ENCODE measurements around the gene SEMA3D. TPM values are rescaled to one million over a fixed set of nuclear protein-coding genes. Genes with fewer than 3 reads are reported as not detected.

The SEMA3D gene
- total and polyA plus RNA-seq, 9 of the 15 experiments (the other 6 are each of a cell fraction or from before 2014, with no cell fraction given): 0.01 to 0.10 (median 0.04) TPM; not detected in 1

DNA sequence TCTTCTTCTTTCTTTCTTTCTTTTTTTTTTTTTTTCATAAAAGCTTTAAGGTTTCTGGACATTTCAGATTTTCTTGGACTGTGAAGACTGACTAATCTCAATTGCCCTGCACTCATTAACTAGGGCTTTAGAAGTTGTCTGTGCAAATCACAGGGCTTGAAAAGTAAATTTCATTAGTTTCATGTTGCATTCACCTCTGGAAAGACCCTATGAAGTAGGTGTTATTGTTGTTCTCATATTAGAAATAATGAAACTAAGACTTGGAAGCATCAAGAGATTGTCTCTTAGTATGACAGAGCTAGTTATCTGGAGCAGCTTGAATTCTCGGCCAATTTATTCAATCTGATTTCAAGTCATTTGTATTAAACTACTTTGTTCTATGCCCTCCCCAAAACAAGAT lies 28.2 kb upstream of the SEMA3D start (continued):
- TF ChIP-seq, protein P1, sequence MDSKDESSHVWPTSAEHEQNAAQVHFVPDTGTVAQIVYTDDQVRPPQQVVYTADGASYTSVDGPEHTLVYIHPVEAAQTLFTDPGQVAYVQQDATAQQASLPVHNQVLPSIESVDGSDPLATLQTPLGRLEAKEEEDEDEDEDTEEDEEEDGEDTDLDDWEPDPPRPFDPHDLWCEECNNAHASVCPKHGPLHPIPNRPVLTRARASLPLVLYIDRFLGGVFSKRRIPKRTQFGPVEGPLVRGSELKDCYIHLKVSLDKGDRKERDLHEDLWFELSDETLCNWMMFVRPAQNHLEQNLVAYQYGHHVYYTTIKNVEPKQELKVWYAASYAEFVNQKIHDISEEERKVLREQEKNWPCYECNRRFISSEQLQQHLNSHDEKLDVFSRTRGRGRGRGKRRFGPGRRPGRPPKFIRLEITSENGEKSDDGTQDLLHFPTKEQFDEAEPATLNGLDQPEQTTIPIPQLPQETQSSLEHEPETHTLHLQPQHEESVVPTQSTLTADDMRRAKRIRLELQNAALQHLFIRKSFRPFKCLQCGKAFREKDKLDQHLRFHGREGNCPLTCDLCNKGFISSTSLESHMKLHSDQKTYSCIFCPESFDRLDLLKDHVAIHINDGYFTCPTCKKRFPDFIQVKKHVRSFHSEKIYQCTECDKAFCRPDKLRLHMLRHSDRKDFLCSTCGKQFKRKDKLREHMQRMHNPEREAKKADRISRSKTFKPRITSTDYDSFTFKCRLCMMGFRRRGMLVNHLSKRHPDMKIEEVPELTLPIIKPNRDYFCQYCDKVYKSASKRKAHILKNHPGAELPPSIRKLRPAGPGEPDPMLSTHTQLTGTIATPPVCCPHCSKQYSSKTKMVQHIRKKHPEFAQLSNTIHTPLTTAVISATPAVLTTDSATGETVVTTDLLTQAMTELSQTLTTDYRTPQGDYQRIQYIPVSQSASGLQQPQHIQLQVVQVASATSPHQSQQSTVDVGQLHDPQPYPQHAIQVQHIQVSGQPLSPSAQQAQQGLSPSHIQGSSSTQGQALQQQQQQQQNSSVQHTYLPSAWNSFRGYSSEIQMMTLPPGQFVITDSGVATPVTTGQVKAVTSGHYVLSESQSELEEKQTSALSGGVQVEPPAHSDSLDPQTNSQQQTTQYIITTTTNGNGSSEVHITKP (IDR thresholded peaks at IDR 0.05; ENCODE audit: partially characterized antibody): no peak
- TF ChIP-seq TGIF2 (CRISPR knock-in tag; IDR thresholded peaks at IDR 0.05): no peak
- TF ChIP-seq NBN (IDR thresholded peaks at IDR 0.05; ENCODE audit: low read depth): no peak
- no peak for TF ChIP-seq GTF3C2 (IDR thresholded peaks at IDR 0.05; ENCODE audit: borderline replicate concordance, extremely low read depth, insufficient read length)
- no peak for TF ChIP-seq REST (IDR thresholded peaks at IDR 0.05; ENCODE audit: borderline replicate concordance)
- no peak for TF ChIP-seq REST (CRISPR knock-in tag; IDR thresholded peaks at IDR 0.05; ENCODE audit: low read depth)
- TF ChIP-seq BCOR (IDR thresholded peaks at IDR 0.05): no peak
- TF ChIP-seq MAFK (IDR thresholded peaks at IDR 0.05; ENCODE audit: low read length): no peak
- no peak for TF ChIP-seq ZNF212 (CRISPR knock-in tag; IDR thresholded peaks at IDR 0.05)
- no peak for TF ChIP-seq HEY1 (CRISPR knock-in tag; IDR thresholded peaks at IDR 0.05; ENCODE audit: borderline replicate concordance)
- no peak for TF ChIP-seq MCM3 (IDR thresholded peaks at IDR 0.05)
- no peak for TF ChIP-seq ARID2 (IDR thresholded peaks at IDR 0.05)

All from K562 (cell line).